H1 (cell line): ENCODE results near the gene ARHGAP15. TPM values are rescaled to one million over a fixed set of nuclear protein-coding genes. Genes with fewer than 3 reads are reported as not detected.

Experiments used
- CTCF ChIA-PET: fragments of 300-600 bp; sonication (Branson Sonifier 250); formaldehyde crosslinking; loops from one replicate; lab custom pipeline; 2021; ENCODE audit not compliant: partially characterized antibody; lab: Charles Lee
- POLR2A ChIA-PET: fragments of 300-600 bp; sonication (Branson Sonifier 250); formaldehyde crosslinking; loops from one replicate; lab custom pipeline; 2021; ENCODE audit warnings: inconsistent platforms; ENCODE audit not compliant: partially characterized antibody; lab: Charles Lee
- DNase-seq, 2 experiments: peaks; one replicate each; pipeline versions ENCODE4 v3.0.0 to v3.0.0-alpha.2; 2010 to 2022; ENCODE audit warnings: low spot score in 2 of 2, low read depth in 1 of 2, mixed read lengths in 1 of 2
- FAIRE-seq: peaks from 2 replicates; lab custom pipeline; 2011; peaks lifted over from hg19 to GRCh38; lab: Jason Lieb, UNC
- H2AFZ ChIP-seq: 2 replicates; pipeline ENCODE4 v1.8.1; 2012; ENCODE audit warnings: low read length, inconsistent platforms
- H2AK5ac ChIP-seq: 2 replicates; pipeline ENCODE4 v1.6.1; 2013; ENCODE audit warnings: low read depth, low read length
- H2BK120ac ChIP-seq: replicated peaks from 2 replicates; pipeline ENCODE3; 2013; ENCODE audit warnings: low read depth, low read length, inconsistent platforms
- H2BK12ac ChIP-seq: 2 replicates; pipeline ENCODE4 v1.6.1; 2013; ENCODE audit warnings: low read depth, low read length
- H2BK15ac ChIP-seq: 2 replicates; pipeline ENCODE4 v1.6.1; 2013; ENCODE audit warnings: low read length
- H2BK20ac ChIP-seq: 2 replicates; pipeline ENCODE4 v1.6.1; 2013; ENCODE audit warnings: low read length
- H2BK5ac ChIP-seq: 2 replicates; pipeline ENCODE4 v1.6.1; 2013; ENCODE audit warnings: low read depth, low read length
- H3K14ac ChIP-seq: 2 replicates; pipeline ENCODE4 v1.6.1; 2013; ENCODE audit warnings: inconsistent platforms; ENCODE audit not compliant: insufficient read length
- H3K18ac ChIP-seq: 2 replicates; pipeline ENCODE4 v1.6.1; 2013; ENCODE audit warnings: low read length; ENCODE audit errors: extremely low read depth
- H3K23ac ChIP-seq: 2 replicates; pipeline ENCODE4 v1.6.1; 2013; ENCODE audit warnings: inconsistent platforms; ENCODE audit not compliant: insufficient read length
- H3K23me2 ChIP-seq: 2 replicates; pipeline ENCODE4 v1.6.1; 2013; ENCODE audit warnings: low read depth, low read length
- H3K27ac ChIP-seq: 2 replicates; pipeline ENCODE4 v1.6.1; 2011; ENCODE audit warnings: low read depth, low read length, inconsistent platforms
- H3K27me3 ChIP-seq, 4 experiments: replicated peaks in 1 of 4; 1 replicate in 1 of 4; 2 replicates in 3 of 4; pipeline versions ENCODE4 v1.6.1 to v1.8.1; 2011 to 2013; ENCODE audit warnings: low read length in 3 of 4, mild to moderate bottlenecking in 3 of 4, inconsistent platforms in 2 of 4, mixed read lengths in 2 of 4, moderate library complexity in 1 of 4; ENCODE audit not compliant: control insufficient read depth in 3 of 4, insufficient read depth in 3 of 4; ENCODE audit errors: extremely low read depth in 1 of 4
- H3K36me3 ChIP-seq, 4 experiments: 2 replicates each; pipeline versions ENCODE4 v1.6.1 to v1.8.1; 2011 to 2013; ENCODE audit warnings: mild to moderate bottlenecking in 4 of 4, low read length in 3 of 4, moderate library complexity in 2 of 4, control low read depth in 1 of 4, inconsistent platforms in 1 of 4; ENCODE audit not compliant: insufficient read depth in 4 of 4, control insufficient read depth in 2 of 4
- H3K4ac ChIP-seq: replicated peaks from 2 replicates; pipeline ENCODE3; 2013; ENCODE audit warnings: low read length, low read depth, mixed read lengths, inconsistent platforms; ENCODE audit not compliant: insufficient read length
- H3K4me1 ChIP-seq, 4 experiments: replicated peaks in 1 of 4; 1 replicate in 1 of 4; 2 replicates in 3 of 4; pipeline versions ENCODE4 v1.6.1 to v1.8.1; 2011 to 2013; ENCODE audit warnings: low read length in 3 of 4, inconsistent platforms in 2 of 4, mixed read lengths in 1 of 4; ENCODE audit not compliant: insufficient read depth in 4 of 4, control insufficient read depth in 3 of 4
- H3K4me2 ChIP-seq, 2 experiments: 2 replicates each; pipeline versions ENCODE4 v1.6.1 to v1.8.1; 2011 to 2013; ENCODE audit warnings: low read depth in 2 of 2, low read length in 2 of 2, control low read depth in 1 of 2, inconsistent platforms in 1 of 2, mild to moderate bottlenecking in 1 of 2; ENCODE audit not compliant: insufficient read depth in 1 of 2
- H3K4me3 ChIP-seq, 4 experiments: fragments of 200-600, 300-600 bp in 1 of 4; sonication (generic), shearing (Covaris generic), sonication (Bioruptor Twin) in 1 of 4; 2 replicates each; pipeline versions ENCODE4 v1.5.1 to v1.8.1; 2011 to 2016; ENCODE audit warnings: low read length in 4 of 4, low read depth in 3 of 4, control low read depth in 2 of 4, inconsistent platforms in 2 of 4, mild to moderate bottlenecking in 2 of 4, mixed read lengths in 1 of 4, moderate library complexity in 1 of 4; ENCODE audit not compliant: insufficient read depth in 2 of 4; ENCODE audit errors: extremely low read depth in 1 of 4
- H3K56ac ChIP-seq: replicated peaks from 2 replicates; pipeline ENCODE3; 2013; ENCODE audit warnings: low read depth, mild to moderate bottlenecking, mixed read lengths, low read length, inconsistent platforms; ENCODE audit not compliant: insufficient read length
- H3K79me1 ChIP-seq: 2 replicates; pipeline ENCODE4 v1.6.1; 2013; ENCODE audit warnings: low read depth, low read length, control low read depth
- H3K79me2 ChIP-seq, 2 experiments: 2 replicates each; pipeline versions ENCODE4 v1.6.1 to v1.8.1; 2012 to 2013; ENCODE audit warnings: low read length in 2 of 2, mild to moderate bottlenecking in 2 of 2, inconsistent platforms in 1 of 2; ENCODE audit not compliant: insufficient read depth in 2 of 2, control insufficient read depth in 1 of 2
- H3K9ac ChIP-seq, 4 experiments: replicated peaks in 1 of 4; 1 replicate in 1 of 4; 2 replicates in 3 of 4; pipeline versions ENCODE4 v1.6.1 to v1.8.1; 2011 to 2013; ENCODE audit warnings: low read depth in 3 of 4, low read length in 3 of 4, control low read depth in 2 of 4, mild to moderate bottlenecking in 2 of 4, moderate library complexity in 2 of 4, inconsistent platforms in 1 of 4; ENCODE audit errors: extremely low read depth in 1 of 4
- H3K9me3 ChIP-seq, 2 experiments: 2 replicates each; pipeline versions ENCODE4 v1.6.1 to v1.8.1; 2012 to 2013; ENCODE audit warnings: mild to moderate bottlenecking in 2 of 2, moderate library complexity in 2 of 2, control low read depth in 1 of 2, inconsistent platforms in 1 of 2, low read depth in 1 of 2, low read length in 1 of 2, mixed read lengths in 1 of 2; ENCODE audit not compliant: insufficient read depth in 2 of 2
- H4K20me1 ChIP-seq, 2 experiments: replicated peaks in 1 of 2; 2 replicates each; pipeline versions ENCODE3 to v1.8.1; 2011 to 2013; ENCODE audit warnings: inconsistent platforms in 2 of 2, low read length in 2 of 2, mild to moderate bottlenecking in 1 of 2; ENCODE audit not compliant: insufficient read depth in 2 of 2, control insufficient read depth in 1 of 2
- H4K5ac ChIP-seq: 2 replicates; pipeline ENCODE4 v1.6.1; 2013; ENCODE audit warnings: low read length, low read depth, mixed read lengths, inconsistent platforms; ENCODE audit not compliant: insufficient read length
- H4K8ac ChIP-seq: 2 replicates; pipeline ENCODE4 v1.8.0; 2013; ENCODE audit warnings: mild to moderate bottlenecking, moderate library complexity, low read length, inconsistent platforms; ENCODE audit not compliant: insufficient read depth; ENCODE audit errors: extremely low read depth
- H4K91ac ChIP-seq: replicated peaks from 2 replicates; pipeline ENCODE3; 2013; ENCODE audit warnings: low read length, mixed read lengths, inconsistent platforms; ENCODE audit not compliant: insufficient read length
- CBX5 ChIP-seq: fragments of 300-800, 300-1000 bp; sonication (generic); IDR thresholded peaks from 2 replicates; pipeline ENCODE4 v1.7.1; 2016; ENCODE audit warnings: antibody characterized with exemption, low read length, low read depth
- GTF2F1 ChIP-seq: IDR thresholded peaks from 2 replicates; pipeline ENCODE4 v1.6.1; 2012; ENCODE audit warnings: low read depth, low read length, improper control_type of control experiment, borderline replicate concordance
- NRF1 ChIP-seq: IDR thresholded peaks from 2 replicates; pipeline ENCODE4 v1.6.1; 2011; ENCODE audit warnings: mild to moderate bottlenecking, low read depth, low read length, improper control_type of control experiment
- POLR2AphosphoS5 ChIP-seq: IDR thresholded peaks from 2 replicates; pipeline ENCODE4 v1.6.1; 2011; ENCODE audit warnings: low read depth, low read length
- SAP30 ChIP-seq: fragments of 300-600 bp; sonication (generic); IDR thresholded peaks from 2 replicates; pipeline ENCODE4 v1.7.1; 2012; ENCODE audit warnings: low read length, moderate library complexity, mild to moderate bottlenecking, inconsistent platforms; ENCODE audit not compliant: insufficient read depth, insufficient replicate concordance
- WGBS, 2 experiments: shearing (Covaris generic) in 1 of 2; methylation state at CpG; one replicate each; pipeline versions ENCODE4 v1.1.6 to v1.1.7; 2013 to 2015; ENCODE audit warnings: low lambda C conversion rate in 2 of 2, mixed read lengths in 2 of 2, inconsistent platforms in 1 of 2, low coverage in 1 of 2, missing lambda C conversion rate in 1 of 2; ENCODE audit not compliant: insufficient replicate concordance in 2 of 2, insufficient coverage in 1 of 2, insufficient read length in 1 of 2; ENCODE audit errors: extremely low coverage in 1 of 2, missing lambda C conversion rate in 1 of 2; 5-methylcytosine and 5-hydroxymethylcytosine counted together
- polyA plus RNA-seq, 7 experiments: library from polyadenylated mRNA; depleted of rRNA in 3 of 7; stranded (reverse) in 5 of 7; unstranded in 2 of 7; fragments of >200 nt in 5 of 7; fragments of 200-250 nt in 2 of 7; gene quantifications; 1 replicate in 5 of 7; 2 replicates in 1 of 7; 4 replicates in 1 of 7; pipeline versions ENCODE4 v1.2.1 to v1.2.3, GENCODE V29; 2011 to 2013; ENCODE audit warnings: missing spikeins in 2 of 7, mixed read lengths in 2 of 7
- total RNA-seq: library from RNA; stranded (reverse); fragmentation: NEBNext Ultra II Directional; extraction: Animal tissue kit (Norgen Biotek cat#: 25700); gene quantifications from 2 replicates; pipeline ENCODE4 v1.2.1, GENCODE V29; 2021
- TF ChIP-seq, protein P1 (sequence below): IDR thresholded peaks from 2 replicates; pipeline ENCODE4 v1.6.1; 2012; ENCODE audit warnings: inconsistent platforms

Gene ARHGAP15
- total and polyA plus RNA-seq, 2 of the 8 experiments (the other 6 are each of a cell fraction or from before 2014, with no cell fraction given), result not detected

DNA sequence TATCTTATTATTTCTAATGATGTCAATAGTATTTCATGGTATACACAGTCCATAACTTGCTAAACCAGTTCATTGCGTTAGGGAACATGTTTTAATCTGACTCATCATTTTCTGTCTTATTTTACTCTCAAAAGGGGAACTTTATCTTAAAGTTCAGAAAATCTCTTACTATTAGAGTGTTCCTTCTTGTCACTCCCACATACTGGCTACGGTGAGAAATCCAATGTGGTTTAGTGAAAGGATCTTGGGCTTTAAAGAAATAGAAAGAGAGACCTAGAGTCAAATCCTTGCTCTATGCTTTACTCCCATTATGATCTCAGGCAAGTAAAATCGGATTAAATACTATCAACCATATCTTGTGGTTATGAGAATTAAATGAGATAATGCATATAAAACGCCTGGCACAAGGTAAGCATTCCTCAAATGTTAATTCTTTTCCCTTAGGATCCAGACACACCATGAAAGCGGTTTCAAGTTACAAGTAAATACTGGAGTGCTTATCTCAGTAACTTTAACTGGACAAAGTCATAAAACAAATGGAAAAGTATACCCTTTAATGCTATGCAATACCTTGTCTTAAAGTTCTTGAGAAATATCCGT lies 576.0 kb downstream of the ARHGAP15 start:
- Histone ChIP-seq H3K4me1 (no peaks in the 10 kb centered on the region; a peak in 1 of 7 replicates), H2BK5ac (no peak overlapping the region), H2AFZ (no peak overlapping the region), H3K56ac (no peak overlapping the region), H4K91ac (no peak overlapping the region), H2AK5ac (no peak overlapping the region), H3K4ac (no peak overlapping the region), H3K4me3 (no peak overlapping the region), H3K36me3 (no peaks in the 10 kb centered on the region), H3K23me2 (no peaks in the 10 kb centered on the region), H3K18ac (no peak overlapping the region), H4K8ac (no peak overlapping the region), H3K27me3 (no peaks in the 10 kb centered on the region), H4K20me1 (no peaks in the 10 kb centered on the region), H2BK15ac (no peak overlapping the region), H4K5ac (no peak overlapping the region), H3K4me2 (no peak overlapping the region), H3K14ac (no peak overlapping the region), H3K23ac (no peak overlapping the region), H2BK120ac (no peak overlapping the region), H2BK20ac (no peak overlapping the region), H3K27ac (no peak overlapping the region), H3K79me2 (no peaks in the 10 kb centered on the region), H3K9ac (no peak overlapping the region), H3K79me1 (no peaks in the 10 kb centered on the region), H2BK12ac (no peak overlapping the region), H3K9me3 (no peaks in the 10 kb centered on the region)
- POLR2A ChIA-PET, result no interaction called here
- 91% methylated on average over 6 of the region's 6 CpGs; no CpG with 5 or more reads in 1 of the 2 experiments for WGBS, 2 experiments
- FAIRE-seq, result no peak
- DNase-seq, result no peak
- no peak for TF ChIP-seq CBX5
- TF ChIP-seq, protein P1, sequence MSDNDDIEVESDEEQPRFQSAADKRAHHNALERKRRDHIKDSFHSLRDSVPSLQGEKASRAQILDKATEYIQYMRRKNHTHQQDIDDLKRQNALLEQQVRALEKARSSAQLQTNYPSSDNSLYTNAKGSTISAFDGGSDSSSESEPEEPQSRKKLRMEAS, result no peak
- no peak for TF ChIP-seq GTF2F1
- TF ChIP-seq NRF1, result no peak
- TF ChIP-seq POLR2AphosphoS5, result no peak
- no peak for TF ChIP-seq SAP30
- CTCF ChIA-PET, result no interaction called here
